HG03196 (cell line): ENCODE data around the gene ORMDL3.
"Not testable (repeated sequence)": the region's sequence is repeated elsewhere in the genome, so short reads cannot be mapped to it uniquely, and the experiment has no call there.

Experiments used
- ATAC-seq: cut with Tn5 transposase; IDR thresholded peaks from one replicate; pipeline ENCODE4 v1.9.1; 2021; ENCODE audit not compliant: unreplicated experiment

Gene ORMDL3

DNA sequence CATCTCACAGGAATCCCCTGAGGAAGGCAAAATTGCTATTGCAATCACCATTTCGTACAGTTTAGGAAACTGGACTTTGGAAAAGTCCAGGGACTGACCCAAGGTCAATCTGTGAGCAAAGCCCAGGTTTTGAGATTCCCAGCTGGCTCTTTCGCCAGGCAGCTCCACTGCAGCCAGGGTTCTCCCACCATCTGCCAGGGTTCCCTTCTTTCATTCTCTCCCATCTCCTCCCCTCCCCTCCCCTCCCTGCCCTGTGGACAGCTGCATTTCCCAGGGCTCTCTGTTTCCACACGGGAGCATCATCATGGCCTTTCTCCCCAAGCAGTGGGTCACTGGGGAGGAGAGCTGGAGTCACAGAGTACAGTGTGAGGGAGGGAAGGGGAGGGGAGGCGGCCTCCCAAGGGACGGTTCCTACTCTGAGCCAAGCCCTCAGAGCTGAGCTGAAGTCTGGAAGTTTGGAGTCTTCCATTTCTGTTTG, 23.5 kb upstream of the ORMDL3 start:
- no peak for ATAC-seq

DNA sequence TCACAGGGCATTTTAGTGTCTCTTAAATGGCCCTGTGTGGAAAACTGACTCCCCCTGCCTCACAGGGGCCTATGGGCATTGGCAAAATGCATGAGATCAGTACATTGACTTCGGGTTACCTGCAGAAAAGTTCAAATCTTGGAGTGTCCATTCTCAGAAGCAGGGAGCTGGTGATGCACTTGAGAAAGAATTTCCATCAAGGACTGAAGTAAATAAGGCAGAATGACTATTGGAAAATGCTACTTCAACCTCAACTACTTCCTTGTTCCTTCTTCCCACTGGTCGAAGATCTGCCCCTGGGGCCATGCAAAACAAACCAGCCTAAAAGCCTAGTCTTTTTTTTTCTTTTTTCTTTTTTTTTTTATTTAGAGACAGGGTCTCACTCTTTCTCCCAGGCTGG, 21.6 kb upstream of the ORMDL3 start:
- ATAC-seq: no peak

DNA sequence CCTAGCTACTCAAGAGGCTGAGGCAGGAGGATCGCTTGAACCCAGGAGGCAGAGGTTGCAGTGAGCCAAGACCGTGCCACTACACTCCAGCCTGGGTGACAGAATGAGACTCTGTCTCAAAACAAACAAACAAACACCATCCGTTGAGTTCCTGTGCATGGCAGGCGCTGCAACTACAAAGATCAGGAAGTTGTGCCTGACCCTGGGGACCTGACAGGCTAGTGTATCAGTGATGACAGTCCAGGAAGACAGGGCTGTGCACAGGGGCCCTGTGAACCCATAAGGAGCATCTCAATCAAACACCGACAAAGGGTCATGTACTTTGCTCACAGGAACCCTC, 21.1 kb upstream of the ORMDL3 start:
- ATAC-seq: not testable (repeated sequence)

DNA sequence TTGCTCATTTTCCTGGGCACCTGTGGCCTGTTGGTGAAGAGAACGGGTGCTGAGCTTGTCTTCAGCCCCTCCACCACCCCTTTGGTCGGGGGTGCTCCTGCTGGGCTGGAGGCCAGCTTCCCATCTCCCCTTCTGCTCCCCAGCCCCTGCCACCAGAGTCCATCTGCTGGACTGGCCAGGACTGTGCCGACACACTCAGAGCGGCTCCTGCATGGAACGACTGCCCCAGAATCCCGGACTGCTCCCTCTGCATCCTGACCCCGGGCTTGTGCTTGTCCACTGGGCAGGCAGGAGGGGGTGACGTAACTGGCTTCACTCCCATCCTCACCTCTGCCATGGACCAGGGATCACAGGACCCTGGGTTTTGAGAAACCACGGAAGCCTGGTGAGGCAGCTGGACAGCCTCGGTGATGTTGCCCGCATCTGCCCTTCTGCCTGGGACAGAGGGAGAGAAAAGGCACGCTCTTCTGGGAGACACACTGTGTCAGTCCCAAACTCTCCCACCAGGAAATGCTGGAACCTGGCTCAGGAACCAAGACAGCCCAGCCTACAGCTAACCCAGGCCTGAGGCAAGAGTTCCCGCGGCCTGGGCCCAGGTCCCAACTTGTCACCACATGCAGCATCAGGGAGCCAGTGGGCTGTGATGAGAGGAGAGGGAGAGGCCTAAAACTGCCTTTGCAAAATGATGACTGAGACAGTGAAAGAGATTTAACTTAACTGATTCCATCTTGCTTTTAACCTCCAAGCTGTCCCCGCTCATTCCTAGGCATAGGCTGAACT, 19.3 kb upstream of the ORMDL3 start:
- ATAC-seq: no peak

DNA sequence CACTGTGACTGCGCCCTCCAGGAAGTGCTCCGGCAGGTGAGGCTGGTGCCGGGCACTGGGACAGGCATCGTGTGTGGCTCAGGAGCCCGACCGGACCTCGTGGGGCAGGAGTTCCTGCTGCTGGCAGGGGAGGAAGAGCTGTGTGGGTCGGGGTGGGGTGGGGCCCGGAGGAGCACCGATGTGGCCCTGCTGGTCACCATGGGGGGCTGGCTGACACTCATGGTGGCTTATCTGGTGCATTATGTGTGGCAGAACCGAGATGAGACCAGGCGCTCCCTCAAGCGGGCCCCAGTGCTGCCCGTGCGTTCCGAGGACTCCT, 17.0 kb upstream of the ORMDL3 start:
- no peak for ATAC-seq

DNA sequence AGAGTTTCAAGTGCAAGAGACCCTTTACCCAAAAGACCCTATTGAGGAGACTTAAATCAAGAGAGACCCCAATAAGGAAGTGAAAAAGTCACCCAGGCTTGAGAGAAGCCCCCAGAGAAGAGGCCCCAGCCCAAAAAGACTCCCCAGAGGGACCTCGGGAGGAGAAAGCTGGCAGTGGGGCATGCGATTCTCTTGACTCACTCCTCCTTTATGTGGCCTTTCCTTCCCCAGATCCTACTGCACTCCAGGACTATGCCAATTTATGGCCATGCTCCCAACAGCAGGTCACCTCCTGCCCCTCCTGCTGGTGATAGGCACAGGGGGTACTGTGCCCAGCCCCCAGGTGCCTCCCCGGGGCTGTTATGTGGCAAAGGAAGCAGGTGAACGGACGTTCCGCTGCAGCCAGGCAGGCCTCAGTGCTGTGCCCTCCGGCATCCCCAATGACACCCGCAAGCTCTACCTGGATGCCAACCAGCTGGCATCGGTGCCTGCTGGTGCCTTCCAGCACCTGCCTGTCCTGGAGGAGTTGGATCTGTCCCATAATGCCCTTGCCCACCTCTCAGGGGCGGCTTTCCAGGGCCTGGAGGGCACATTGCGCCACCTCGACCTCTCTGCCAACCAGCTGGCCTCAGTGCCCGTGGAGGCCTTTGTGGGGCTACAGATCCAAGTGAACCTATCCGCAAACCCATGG, 16.4 kb upstream of the ORMDL3 start:
- no peak for ATAC-seq

DNA sequence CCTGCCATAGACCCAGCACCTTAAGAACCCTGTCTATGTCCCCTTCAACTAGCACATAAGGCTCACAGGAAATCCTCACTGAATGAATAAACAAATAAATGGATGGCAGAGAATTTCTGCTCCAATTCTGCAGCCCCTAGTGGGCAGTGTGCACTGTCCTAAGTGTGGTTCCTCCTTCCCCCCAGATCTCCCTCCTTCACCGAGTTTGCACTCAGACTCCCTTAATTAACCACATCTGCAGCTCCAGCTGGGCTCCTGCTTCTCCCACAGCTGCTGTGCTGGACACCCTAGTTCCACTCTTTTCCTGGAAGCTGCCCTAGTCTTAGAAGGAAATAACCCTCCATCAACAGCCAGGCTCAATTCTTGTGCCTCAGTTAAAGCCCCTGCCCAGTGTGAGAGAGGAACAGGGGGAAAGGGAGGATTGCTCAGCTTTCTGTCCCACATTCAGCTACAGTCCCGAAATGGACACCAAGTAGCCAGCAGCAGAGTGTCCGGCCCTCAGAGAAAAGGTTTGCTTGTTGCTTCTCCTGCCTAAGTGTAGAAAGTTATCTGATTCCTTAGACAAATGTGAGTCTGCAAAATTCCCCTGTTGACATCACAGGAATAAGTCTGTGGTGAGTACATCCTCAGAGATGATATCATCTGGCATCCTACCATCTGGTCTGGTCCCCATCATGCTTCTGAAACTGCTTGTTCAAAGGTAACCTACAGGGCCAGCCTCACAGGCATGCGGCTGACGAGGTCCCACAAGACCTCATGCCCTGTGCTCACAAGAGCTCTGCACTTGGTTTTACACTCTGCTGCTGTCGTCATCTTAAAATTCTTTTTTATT, 12.4 kb upstream of the ORMDL3 start:
- no peak for ATAC-seq

DNA sequence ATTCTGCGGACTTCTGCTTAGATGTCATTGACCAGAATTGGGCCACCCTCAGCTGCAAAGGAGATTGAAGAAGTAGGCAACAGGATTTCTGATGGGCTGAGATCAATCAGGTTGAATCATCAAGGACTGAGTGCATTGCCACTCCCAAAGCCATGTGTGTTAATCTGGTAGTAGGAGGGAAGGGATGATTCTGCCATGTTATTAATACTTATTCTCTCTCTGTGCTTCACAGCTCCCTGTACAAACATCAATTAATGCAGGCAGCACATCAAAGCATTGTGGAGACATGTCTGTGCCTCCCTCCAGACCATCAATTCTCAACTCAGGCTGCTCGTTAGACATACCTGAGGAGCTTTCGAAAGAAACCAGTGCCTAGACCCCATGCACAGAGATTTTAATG, 11.7 kb upstream of the ORMDL3 start:
- ATAC-seq: no peak

DNA sequence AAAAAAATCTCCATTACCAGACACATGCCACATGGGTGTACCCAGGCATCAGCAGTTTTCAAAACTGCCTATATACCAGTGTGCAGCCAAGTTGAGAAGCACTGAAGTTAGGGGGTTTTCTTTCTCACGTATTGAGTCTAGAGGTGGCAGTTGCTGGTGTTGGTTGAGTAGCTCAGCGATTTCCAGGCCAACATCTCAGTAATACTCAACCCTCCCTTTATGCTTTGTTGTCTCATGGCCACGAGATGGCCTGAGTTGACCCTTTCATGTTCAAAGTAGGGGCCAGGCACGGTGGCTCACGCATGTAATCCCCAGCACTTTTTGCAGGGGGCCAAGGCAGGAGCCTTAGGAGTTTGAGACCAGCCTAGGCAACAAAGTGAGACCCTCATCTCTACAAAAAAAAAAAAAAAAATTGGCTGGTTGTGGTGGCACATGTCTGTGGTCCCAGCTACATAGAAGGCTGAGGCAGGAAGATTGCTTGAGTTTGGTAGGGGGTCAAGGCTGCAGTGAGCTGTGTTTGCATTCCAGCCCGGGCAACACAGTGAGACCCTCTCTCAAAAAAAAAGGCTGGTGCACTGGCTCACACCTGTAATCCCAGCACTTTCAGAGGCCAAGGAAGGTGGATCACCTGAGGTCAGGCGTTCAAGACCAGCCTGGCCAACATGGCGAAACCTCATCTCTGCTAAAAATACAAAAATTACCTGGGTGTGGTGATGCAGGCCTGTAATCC, 10.9 kb upstream of the ORMDL3 start:
- ATAC-seq: no peak

DNA sequence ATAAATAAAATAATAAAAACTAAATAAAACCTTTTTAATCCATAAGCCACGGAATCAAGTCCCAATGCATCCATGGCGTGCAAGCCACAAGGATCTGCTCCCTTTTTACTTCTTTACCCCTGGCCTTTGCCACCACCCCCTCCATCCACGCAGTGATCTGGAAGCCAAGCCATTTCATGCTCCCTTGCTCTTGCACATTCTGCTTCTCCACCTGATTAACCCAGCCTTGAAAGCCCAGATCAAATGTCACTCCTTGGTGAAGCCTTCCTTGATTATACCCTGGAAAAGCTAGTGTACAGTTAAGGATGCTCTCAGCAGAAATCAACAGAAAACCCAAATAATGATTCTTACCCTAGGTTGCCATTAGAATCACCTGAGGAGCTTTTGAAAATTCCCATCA, 10.0 kb upstream of the ORMDL3 start:
- ATAC-seq: no peak

DNA sequence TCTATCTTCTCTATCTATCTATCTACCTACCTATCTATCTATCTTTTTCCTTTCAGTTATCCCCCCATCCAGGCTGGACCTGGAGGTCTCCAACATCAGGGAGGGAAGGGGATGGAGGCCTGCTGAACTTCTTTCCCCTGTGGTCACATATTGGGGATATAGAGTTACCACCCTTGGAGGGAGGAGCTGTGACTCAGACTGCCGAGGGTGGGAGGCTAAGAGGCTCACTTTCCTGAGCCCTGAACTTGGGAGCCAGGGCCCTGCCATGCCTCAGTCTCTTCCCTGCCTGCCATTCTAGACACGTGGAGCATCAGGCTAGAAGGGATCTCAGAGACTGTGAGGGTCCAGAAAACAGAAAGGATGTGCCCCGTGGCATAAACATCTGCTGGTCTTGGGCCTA, 8.5 kb upstream of the ORMDL3 start:
- no peak for ATAC-seq

DNA sequence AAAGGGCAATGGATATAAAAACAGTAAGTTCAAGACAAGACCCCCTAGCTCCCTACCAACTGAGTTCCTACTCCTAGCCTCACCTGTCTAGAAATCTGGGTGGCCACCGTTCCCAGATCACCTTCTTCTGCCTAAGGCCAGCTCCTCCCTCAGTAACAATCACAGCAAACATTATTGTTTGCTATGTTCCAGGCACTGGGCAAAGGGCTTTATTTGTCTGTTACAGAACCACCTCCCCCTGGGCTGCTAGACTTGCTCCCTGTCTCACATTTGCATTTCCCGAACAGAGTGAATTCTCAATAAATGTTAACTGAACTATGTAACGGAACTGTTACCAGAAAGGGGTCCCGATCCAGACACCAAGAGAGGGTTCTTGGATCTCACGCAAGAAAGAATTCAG, 6.9 kb upstream of the ORMDL3 start:
- ATAC-seq: no peak

DNA sequence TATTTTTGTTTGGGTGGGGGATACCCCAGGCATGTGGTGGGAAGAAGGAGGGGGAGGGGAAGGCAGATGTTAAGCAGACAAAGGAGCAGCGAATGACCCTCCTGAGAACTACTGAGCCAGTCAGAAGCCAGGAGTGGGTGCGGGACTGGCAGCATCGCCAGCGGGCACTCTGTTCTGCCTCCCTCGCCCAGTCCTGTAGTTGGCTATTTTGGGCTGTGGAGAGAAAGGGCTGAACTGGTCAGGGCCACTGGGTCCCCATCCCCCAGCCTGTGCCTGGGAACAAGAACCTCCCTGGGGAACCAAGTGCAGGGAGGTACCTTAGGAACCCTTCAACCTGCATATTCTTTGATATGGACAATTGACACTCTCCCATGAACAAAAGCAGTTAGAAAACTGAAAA, 6.5 kb upstream of the ORMDL3 start:
- ATAC-seq: no peak

DNA sequence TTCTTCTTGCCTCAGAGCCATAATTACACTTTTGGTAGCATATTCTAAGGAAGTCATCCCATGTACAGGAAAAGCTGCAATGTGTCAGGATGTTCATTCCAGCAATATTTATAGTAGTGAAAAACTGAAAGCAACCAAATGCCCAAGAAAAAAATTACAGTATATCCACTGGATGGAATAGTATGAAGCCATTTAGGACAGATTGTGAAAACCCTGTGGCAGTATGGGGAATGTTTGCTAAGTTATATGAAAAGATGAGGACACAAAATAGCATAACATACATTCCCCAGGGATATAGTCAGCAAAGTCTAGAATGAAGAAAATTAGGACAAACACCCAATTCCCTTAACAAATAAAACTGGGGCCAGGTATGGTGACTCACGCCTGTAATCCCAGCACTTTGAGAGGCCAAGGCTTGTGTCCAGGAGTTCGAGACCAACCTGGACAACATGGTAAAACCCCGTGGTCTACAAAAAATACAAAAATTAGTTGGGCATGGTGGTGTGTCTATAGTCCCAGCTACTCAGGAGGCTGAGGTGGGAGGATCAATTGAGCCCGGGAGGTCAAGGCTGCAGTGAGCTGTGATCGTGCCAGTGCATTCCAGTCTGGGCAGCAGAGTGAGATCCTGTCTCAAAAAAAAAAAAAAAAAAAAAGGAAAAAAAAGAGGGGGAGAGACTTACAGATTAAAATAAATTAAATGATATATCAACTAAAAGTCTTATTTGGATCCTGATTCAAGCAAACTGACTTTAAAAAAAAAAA, 2.4 kb upstream of the ORMDL3 start:
- no peak for ATAC-seq

DNA sequence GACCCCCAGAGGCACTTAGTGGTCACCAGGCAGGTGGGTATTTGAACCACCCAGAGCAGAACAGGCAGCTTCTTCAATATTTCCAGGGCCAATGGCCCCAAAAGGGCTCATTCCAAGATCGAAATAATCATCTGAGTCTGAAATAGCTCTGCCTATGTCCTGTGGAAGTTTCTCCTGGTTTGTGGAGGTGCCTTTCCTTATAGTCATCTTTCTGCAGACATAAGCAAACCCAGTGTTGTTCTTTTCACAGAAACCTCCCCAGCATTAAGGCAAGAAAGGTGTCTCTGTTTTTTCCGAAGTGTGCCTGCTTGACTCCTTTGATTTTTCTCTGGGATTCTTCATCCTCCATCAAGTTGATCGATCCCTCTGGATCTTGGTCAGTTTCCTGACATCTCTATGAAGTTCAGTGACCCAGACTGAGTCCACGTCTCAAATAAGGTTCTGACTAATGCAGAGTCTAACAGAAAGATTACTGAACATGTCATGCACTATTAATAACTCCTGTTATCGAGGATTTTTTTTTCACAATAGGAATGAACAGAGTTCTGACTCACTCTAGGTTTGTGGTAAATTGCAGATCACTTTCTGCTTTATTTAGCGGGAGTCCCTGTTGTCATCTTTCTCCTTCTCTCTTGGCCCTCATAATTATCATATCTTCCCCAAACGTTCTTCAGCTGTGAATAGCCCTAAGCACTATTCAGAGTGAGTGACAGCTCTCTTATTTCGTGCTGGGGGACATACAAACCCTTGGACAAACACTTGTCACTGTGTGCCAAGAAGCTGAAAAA, 1.7 kb upstream of the ORMDL3 start:
- no peak for ATAC-seq

DNA sequence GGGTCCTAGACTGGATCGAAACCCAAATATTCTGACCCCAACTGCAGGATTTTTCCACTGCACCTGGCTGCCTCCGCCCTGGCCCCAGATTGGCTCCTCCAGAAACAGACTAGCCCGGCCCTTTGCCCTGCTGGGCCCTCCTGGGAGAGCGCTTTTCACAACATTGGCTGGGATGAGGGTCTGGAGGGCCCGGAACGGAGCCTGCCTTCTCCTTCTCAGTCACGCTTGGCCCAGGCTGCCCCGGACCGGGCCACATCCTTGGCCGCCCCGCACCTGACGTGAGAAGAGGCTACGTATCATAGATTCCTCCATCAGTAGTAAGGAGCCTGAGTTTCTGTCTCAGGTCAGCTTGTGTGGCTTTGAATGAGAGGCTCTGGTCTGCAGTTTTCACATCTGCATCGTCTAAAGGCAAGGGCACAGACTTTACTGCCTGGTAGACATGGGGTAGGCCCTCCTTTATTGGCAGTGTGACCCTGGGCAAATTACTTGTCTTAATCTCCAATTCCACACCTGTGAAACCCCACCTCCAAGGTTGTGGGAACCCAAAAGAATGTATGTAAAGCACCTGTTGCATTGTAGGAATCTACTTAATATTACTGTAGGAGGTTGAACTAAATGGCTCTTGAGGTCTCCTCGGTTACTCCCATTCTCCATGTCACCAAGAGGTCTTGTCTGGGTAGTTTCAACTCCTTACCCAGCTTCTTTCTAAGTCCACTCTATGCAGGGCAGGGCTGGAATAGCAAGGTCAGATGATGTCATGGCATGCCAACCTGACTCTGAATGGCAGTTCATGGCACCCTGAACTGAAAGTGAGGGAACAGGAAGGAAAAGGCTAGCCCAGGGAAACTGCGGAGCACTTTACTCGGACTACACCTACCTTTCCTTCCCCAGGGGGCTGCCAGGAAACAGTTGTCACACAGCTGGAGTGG, 792 bp upstream of the ORMDL3 start:
- ATAC-seq: peak; percentile 5

DNA sequence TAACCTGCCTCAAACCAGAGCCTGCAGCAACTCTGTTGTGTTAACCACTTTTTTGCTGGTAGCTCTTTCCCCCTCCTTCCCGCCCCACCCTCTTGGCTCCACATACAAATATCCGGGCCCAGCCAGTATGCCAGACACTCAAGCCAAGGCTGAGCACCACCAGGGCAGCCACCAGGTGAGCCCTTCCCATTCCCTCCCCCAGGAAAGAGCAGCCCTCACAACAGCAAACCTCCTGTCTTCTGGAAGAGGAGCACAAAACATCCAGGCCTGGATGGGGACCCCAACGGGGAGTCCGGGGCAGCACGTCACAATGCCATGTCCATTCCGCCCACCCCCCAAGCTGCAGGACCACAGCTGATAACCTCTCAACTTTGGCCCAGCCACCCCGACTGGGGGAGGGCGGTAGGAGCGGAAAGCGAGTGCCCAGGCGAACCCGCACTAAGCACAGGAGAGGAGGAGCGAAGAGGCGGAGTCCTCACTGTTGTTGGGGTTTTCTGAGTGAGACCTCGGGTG, 757 bp downstream of the ORMDL3 start:
- peak; percentile 17 for ATAC-seq

DNA sequence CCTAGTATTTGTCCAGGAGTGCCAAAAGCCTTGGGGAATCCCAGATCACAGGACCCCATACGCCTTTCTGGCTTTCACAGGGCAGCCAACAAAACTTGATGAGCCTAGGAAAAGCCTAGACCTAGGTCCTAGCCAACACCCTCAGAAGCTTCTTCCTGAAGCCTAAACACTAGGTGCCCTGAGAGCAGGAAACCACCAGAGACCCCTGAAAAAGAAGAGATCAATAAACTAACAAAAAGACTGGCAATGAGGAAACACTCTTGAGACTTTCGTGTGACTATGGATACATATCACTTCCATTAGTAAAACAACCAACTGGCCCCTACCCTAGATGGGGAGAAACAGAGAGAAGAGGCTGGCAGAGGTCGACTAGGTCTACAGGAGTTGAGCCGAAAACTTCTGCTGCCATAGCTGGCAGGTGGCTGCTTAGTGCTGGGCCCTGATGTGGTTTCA, 1.2 kb downstream of the ORMDL3 start:
- no peak for ATAC-seq
